Measurements from ENCODE around the gene FRS3.

DNA sequence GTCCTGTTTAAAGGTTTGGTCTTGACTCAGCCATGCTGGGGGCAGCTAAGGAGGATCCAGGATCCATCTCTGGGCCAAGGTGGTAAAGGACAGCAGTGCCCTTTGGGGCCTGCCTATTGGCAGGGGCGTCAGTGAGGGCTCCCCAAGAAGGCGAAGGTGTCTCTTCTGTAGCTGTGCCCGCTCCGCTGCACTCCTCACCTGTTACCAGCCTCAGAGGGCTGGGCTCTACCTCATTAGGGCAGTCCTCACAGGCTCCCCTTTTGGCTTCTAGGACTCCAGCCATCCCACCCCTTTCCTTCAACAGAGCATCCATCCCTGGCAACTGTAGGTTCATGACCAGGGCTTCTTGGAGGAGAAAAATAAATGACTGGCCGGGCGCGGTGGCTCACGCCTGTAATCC is 10.3 kb downstream of the FRS3 start:
- no peak for TF ChIP-seq EZH2phosphoT487 (IDR thresholded peaks at IDR 0.05; ENCODE audit: borderline replicate concordance, low read length)
- TF ChIP-seq, protein P1, sequence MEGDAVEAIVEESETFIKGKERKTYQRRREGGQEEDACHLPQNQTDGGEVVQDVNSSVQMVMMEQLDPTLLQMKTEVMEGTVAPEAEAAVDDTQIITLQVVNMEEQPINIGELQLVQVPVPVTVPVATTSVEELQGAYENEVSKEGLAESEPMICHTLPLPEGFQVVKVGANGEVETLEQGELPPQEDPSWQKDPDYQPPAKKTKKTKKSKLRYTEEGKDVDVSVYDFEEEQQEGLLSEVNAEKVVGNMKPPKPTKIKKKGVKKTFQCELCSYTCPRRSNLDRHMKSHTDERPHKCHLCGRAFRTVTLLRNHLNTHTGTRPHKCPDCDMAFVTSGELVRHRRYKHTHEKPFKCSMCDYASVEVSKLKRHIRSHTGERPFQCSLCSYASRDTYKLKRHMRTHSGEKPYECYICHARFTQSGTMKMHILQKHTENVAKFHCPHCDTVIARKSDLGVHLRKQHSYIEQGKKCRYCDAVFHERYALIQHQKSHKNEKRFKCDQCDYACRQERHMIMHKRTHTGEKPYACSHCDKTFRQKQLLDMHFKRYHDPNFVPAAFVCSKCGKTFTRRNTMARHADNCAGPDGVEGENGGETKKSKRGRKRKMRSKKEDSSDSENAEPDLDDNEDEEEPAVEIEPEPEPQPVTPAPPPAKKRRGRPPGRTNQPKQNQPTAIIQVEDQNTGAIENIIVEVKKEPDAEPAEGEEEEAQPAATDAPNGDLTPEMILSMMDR (conservative IDR thresholded peaks at IDR 0.05; ENCODE audit: low read depth, low read length), result no peak

Measured in PC-3 (cell line).